Smooth muscle cell (in vitro differentiated cells): ENCODE data around the gene SNX17. TPM values are rescaled to one million over a fixed set of nuclear protein-coding genes. Genes with fewer than 3 reads are reported as not detected.

Experiments
- DNase-seq: peaks from one replicate; lab custom pipeline; 2025; ENCODE audit not compliant: unreplicated experiment; lab: John Stamatoyannopoulos, UW
- H2AFZ ChIP-seq: fragments of 200-600 bp; sonication (generic); 2 replicates; pipeline ENCODE4 v1.6.0; 2016; ENCODE audit warnings: antibody characterized with exemption, low read depth, mild to moderate bottlenecking
- H3F3A ChIP-seq: fragments of 200-600 bp; sonication (generic); 2 replicates; pipeline ENCODE4 v1.6.0; 2017; ENCODE audit warnings: antibody characterized with exemption, low read depth
- H3K27ac ChIP-seq: fragments of 200-600 bp; sonication (generic); 2 replicates; pipeline ENCODE4 v1.5.1; 2016; ENCODE audit warnings: low read depth, mild to moderate bottlenecking
- H3K27me3 ChIP-seq: fragments of 200-600 bp; sonication (generic); 2 replicates; pipeline ENCODE4 v1.6.1; 2016; ENCODE audit warnings: low read depth, mild to moderate bottlenecking
- H3K36me3 ChIP-seq: fragments of 200-600 bp; sonication (generic); 2 replicates; pipeline ENCODE4 v1.5.1; 2016; ENCODE audit warnings: low read depth
- H3K4me1 ChIP-seq: fragments of 200-600 bp; sonication (generic); 2 replicates; pipeline ENCODE4 v1.5.1; 2016; ENCODE audit warnings: low read depth
- H3K4me2 ChIP-seq: fragments of 200-600 bp; sonication (generic); 2 replicates; pipeline ENCODE4 v1.6.0; 2016; ENCODE audit warnings: mild to moderate bottlenecking
- H3K4me3 ChIP-seq: fragments of 200-600 bp; sonication (generic); 2 replicates; pipeline ENCODE4 v1.5.1; 2016; ENCODE audit warnings: mild to moderate bottlenecking
- H3K79me2 ChIP-seq: fragments of 200-600 bp; sonication (generic); 2 replicates; pipeline ENCODE4 v1.6.0; 2016; ENCODE audit warnings: low read depth, mild to moderate bottlenecking
- H3K9ac ChIP-seq: fragments of 200-600 bp; sonication (generic); 2 replicates; pipeline ENCODE4 v1.6.0; 2016; ENCODE audit warnings: low read depth
- H3K9me3 ChIP-seq: fragments of 200-600 bp; sonication (generic); replicated peaks from 2 replicates; pipeline ENCODE4 v1.5.1; 2016; ENCODE audit warnings: low read depth
- H4K20me1 ChIP-seq: fragments of 200-600 bp; sonication (generic); 2 replicates; pipeline ENCODE4 v1.6.0; 2016; ENCODE audit warnings: low read depth
- WGBS: methylation state at CpG from one replicate; pipeline ENCODE4 v1.1.7; 2016; ENCODE audit warnings: low lambda C conversion rate; 5-methylcytosine and 5-hydroxymethylcytosine counted together
- polyA plus RNA-seq: library from polyadenylated mRNA; unstranded; fragments of >200 nt; fragmentation: Nextera tagmentation; extraction: Ambion mirVana; gene quantifications from 2 replicates; pipeline ENCODE4 v1.2.1, GENCODE V29; 2016
- total RNA-seq: library from RNA; depleted of rRNA; stranded (reverse); fragments of >200 nt; gene quantifications from 2 replicates; pipeline ENCODE4 v1.2.3, GENCODE V29; 2014
- TF ChIP-seq, protein P1 (sequence below): fragments of 200-600 bp; sonication (generic); IDR thresholded peaks from 2 replicates; pipeline ENCODE4 v1.5.1; 2017; ENCODE audit warnings: borderline replicate concordance, mild to moderate bottlenecking, antibody characterized with exemption; ENCODE audit not compliant: insufficient read depth, poor library complexity, severe bottlenecking

Gene SNX17
- total and polyA plus RNA-seq, 2 experiments from 2014 or later: 84.5 to 155 TPM

- peaks cover 10% of the 10 kb centered on the region for H4K20me1 ChIP-seq
- H3K9me3 ChIP-seq: no peaks in the 10 kb centered on the region
- no peak overlapping the region for H3K4me3 ChIP-seq
- no peaks in the 10 kb centered on the region for H3K27me3 ChIP-seq
- no peak overlapping the region for H2AFZ ChIP-seq
- H3K4me1 ChIP-seq: peaks cover 13% of the 10 kb centered on the region
- WGBS: 93% methylated on average over 16 of the region's 16 CpGs
- peaks cover 34% of the 10 kb centered on the region for H3K79me2 ChIP-seq
- no peaks in the 10 kb centered on the region for H3K36me3 ChIP-seq
- H3K9ac ChIP-seq: no peak overlapping the region
- TF ChIP-seq, protein P1, sequence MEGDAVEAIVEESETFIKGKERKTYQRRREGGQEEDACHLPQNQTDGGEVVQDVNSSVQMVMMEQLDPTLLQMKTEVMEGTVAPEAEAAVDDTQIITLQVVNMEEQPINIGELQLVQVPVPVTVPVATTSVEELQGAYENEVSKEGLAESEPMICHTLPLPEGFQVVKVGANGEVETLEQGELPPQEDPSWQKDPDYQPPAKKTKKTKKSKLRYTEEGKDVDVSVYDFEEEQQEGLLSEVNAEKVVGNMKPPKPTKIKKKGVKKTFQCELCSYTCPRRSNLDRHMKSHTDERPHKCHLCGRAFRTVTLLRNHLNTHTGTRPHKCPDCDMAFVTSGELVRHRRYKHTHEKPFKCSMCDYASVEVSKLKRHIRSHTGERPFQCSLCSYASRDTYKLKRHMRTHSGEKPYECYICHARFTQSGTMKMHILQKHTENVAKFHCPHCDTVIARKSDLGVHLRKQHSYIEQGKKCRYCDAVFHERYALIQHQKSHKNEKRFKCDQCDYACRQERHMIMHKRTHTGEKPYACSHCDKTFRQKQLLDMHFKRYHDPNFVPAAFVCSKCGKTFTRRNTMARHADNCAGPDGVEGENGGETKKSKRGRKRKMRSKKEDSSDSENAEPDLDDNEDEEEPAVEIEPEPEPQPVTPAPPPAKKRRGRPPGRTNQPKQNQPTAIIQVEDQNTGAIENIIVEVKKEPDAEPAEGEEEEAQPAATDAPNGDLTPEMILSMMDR: no peak
- no peak overlapping the region for H3K4me2 ChIP-seq
- H3F3A ChIP-seq: peaks cover 3% of the 10 kb centered on the region
- H3K27ac ChIP-seq: no peak overlapping the region
- DNase-seq: no peak
Measured at GRCh38 chr2:27376151-27376865, 5.9 kb downstream of the SNX17 start.

- no peak overlapping the region for H3K27ac ChIP-seq
- peaks cover 4% of the 10 kb centered on the region for H4K20me1 ChIP-seq
- peaks cover 7% of the 10 kb centered on the region for H3K4me1 ChIP-seq
- 91% methylated on average over 10 of the region's 10 CpGs for WGBS
- H3K27me3 ChIP-seq: no peaks in the 10 kb centered on the region
- no peaks in the 10 kb centered on the region for H3K36me3 ChIP-seq
- no peak overlapping the region for H2AFZ ChIP-seq
- H3K4me3 ChIP-seq: no peak overlapping the region
- H3K9ac ChIP-seq: no peak overlapping the region
- no peak for DNase-seq
- H3K9me3 ChIP-seq: no peaks in the 10 kb centered on the region
- peaks cover 3% of the 10 kb centered on the region for H3F3A ChIP-seq
- TF ChIP-seq, protein P1: no peak
- H3K4me2 ChIP-seq: no peak overlapping the region
- peaks cover 27% of the 10 kb centered on the region for H3K79me2 ChIP-seq
Measured at GRCh38 chr2:27376866-27377617, 6.6 kb downstream of the SNX17 start.

- WGBS: 94% methylated on average over 18 of the region's 18 CpGs
- Histone ChIP-seq H3K4me2 (no peak overlapping the region), H3K4me1 (peaks cover 7% of the 10 kb centered on the region), H3K4me3 (no peak overlapping the region), H3K9me3 (no peaks in the 10 kb centered on the region), H3K9ac (no peak overlapping the region), H4K20me1 (no peaks in the 10 kb centered on the region), H2AFZ (no peak overlapping the region), H3K36me3 (no peaks in the 10 kb centered on the region), H3K79me2 (peaks cover 21% of the 10 kb centered on the region), H3F3A (peaks cover 3% of the 10 kb centered on the region), H3K27ac (peak overlapping the region; percentile 19), H3K27me3 (no peaks in the 10 kb centered on the region)
- DNase-seq: no peak
- TF ChIP-seq, protein P1: no peak
Measured at GRCh38 chr2:27377618-27378095, 7.2 kb downstream of the SNX17 start.
